GM21528 (cell line): Measurements from ENCODE around the gene PTCD3.
A peak's percentile ranks its signal among the peaks of the same experiment; 100 is the strongest.

Source experiments
- ATAC-seq: cut with Tn5 transposase; IDR thresholded peaks from one replicate; pipeline ENCODE4 v1.9.1; 2021; ENCODE audit warnings: mild to moderate bottlenecking, moderate library complexity; ENCODE audit not compliant: unreplicated experiment, low FRiP score

The PTCD3 gene

GRCh38 chr2:86105969-86106945 is at the start of gene PTCD3:
Gene PTCD3 (plus strand): TSS chr2:86106235. CDS start chr2:86106248, 13 bp downstream.
- ATAC-seq, result peak; percentile 83

- no peak for ATAC-seq
Measured at GRCh38 chr2:86056590-86057331, 49.3 kb upstream of the PTCD3 start.

GRCh38 chr2:86062043-86062442 is 44.0 kb upstream of the PTCD3 start:
- ATAC-seq, result no peak

GRCh38 chr2:86064006-86064405 is 42.0 kb upstream of the PTCD3 start:
- ATAC-seq, result no peak

- no peak for ATAC-seq
Measured at GRCh38 chr2:86065512-86065911, 40.5 kb upstream of the PTCD3 start.

- no peak for ATAC-seq
Measured at GRCh38 chr2:86066007-86066578, 39.9 kb upstream of the PTCD3 start.

GRCh38 chr2:86066915-86067314 is 39.1 kb upstream of the PTCD3 start:
- ATAC-seq, result no peak

GRCh38 chr2:86068136-86068588 is 37.9 kb upstream of the PTCD3 start:
- no peak for ATAC-seq

- ATAC-seq, result no peak
Measured at GRCh38 chr2:86068648-86069047, 37.4 kb upstream of the PTCD3 start.

GRCh38 chr2:86069091-86069685 is 36.8 kb upstream of the PTCD3 start:
- ATAC-seq, result no peak

GRCh38 chr2:86069783-86070339 is 36.2 kb upstream of the PTCD3 start:
- ATAC-seq, result no peak

GRCh38 chr2:86070868-86071267 is 35.2 kb upstream of the PTCD3 start:
- ATAC-seq, result no peak

GRCh38 chr2:86072271-86072858 is 33.7 kb upstream of the PTCD3 start:
- ATAC-seq, result peak; percentile 58

GRCh38 chr2:86073225-86073624 is 32.8 kb upstream of the PTCD3 start:
- no peak for ATAC-seq

GRCh38 chr2:86074256-86074655 is 31.8 kb upstream of the PTCD3 start:
- ATAC-seq, result no peak

- ATAC-seq, result no peak
Measured at GRCh38 chr2:86074811-86075210, 31.2 kb upstream of the PTCD3 start.

GRCh38 chr2:86075886-86076285 is 30.1 kb upstream of the PTCD3 start:
- ATAC-seq, result no peak

- no peak for ATAC-seq
Measured at GRCh38 chr2:86078774-86079545, 27.1 kb upstream of the PTCD3 start.
